Tibial artery (tissue), 4 donors: Measurements from ENCODE around the gene ZNF160.

Experiments
- DNase-seq, 2 donors: peaks; one replicate each; pipeline ENCODE4 v3.0.0-alpha.2; 2019
- H3K27ac ChIP-seq, 2 donors: fragments of 200-600 bp; sonication (generic) in 1 of 2; 1 replicate in 1 of 2; 2 replicates in 1 of 2; pipeline ENCODE4 v1.5.1; 2018 to 2019; ENCODE audit warnings: mild to moderate bottlenecking in 1 of 2
- H3K27me3 ChIP-seq, 2 donors: fragments of 200-600 bp; sonication (generic) in 1 of 2; one replicate each; pipeline versions ENCODE4 v1.5.1 to v1.6.0; 2016 to 2019
- H3K36me3 ChIP-seq, 3 donors: fragments of 200-600 bp; sonication (generic) in 2 of 3; one replicate each; pipeline ENCODE4 v1.5.1; 2016 to 2019; ENCODE audit warnings: mild to moderate bottlenecking in 2 of 3
- H3K4me1 ChIP-seq, 4 donors: fragments of 200-600 bp; sonication (generic) in 2 of 4; 1 replicate in 3 of 4; 2 replicates in 1 of 4; pipeline ENCODE4 v1.5.1; 2016 to 2019
- H3K4me3 ChIP-seq, 2 donors: fragments of 200-600 bp; sonication (generic) in 1 of 2; 1 replicate in 1 of 2; 2 replicates in 1 of 2; pipeline ENCODE4 v1.5.1; 2018 to 2019; ENCODE audit warnings: mild to moderate bottlenecking in 2 of 2
- H3K9me3 ChIP-seq, 3 donors: fragments of 200-600 bp; sonication (generic) in 1 of 3; one replicate each; pipeline ENCODE4 v1.5.1; 2016 to 2019
- intact Hi-C: fragments of 100-400 bp; cut with DNase I; formaldehyde crosslinking; loops from one replicate; pipeline ENCODE4 v1.15.0; 2023; ENCODE audit warnings: low total_unique reads
- TF ChIP-seq, protein P1 (sequence below), 2 experiments: fragments of 200-600 bp in 1 of 2; fragments of 450-650 bp in 1 of 2; IDR thresholded peaks; one replicate each; pipeline ENCODE4 v1.5.1; 2017 to 2019; ENCODE audit warnings: antibody characterized with exemption in 2 of 2, mild to moderate bottlenecking in 1 of 2, moderate library complexity in 1 of 2

The ZNF160 gene

DNA sequence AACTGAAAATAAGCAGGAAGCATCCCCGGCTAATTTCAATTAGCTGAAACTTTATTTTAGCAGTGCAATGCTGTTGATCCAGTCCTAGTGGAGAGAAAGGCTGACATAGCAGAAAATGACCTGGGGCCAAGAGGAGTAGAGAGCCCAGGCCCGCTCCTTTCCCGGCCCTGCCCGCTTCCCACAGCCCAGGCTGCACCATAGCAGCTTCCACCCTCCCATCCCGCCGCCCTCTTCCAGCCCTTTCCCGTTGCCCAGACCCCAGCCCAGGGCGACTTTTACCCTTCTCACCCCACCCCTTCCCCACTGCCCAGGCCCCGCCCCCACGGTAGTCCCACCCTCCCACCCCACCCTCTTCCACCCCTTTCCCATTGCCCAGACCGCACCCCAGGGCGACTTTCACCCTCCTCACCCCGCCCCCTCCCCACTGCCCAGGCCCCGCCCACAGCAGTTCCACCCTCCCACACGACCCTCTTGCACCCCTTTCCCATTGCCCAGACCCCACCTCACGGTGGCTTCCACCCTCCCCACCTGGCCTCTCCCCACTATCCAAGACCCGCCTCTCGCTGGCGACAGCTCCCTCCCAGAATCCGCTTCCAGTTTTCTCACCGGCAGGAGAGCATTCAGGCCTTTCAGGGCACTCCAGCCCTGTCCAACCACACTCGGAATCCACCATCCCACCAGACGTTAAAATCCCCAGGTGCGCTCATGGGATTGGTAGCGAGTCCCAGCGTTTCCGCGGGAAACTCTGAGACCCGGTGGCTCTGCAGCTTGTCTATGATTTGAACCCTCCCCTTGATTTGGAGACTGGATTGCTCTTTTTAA, 8.3 kb downstream of the ZNF160 start:
- Histone ChIP-seq H3K27ac (no peak overlapping the region), H3K36me3 (peaks cover 21 to 65% (median 31%) of the 10 kb centered on the region in 3 donors), H3K4me1 (no peaks in the 10 kb centered on the region)

DNA sequence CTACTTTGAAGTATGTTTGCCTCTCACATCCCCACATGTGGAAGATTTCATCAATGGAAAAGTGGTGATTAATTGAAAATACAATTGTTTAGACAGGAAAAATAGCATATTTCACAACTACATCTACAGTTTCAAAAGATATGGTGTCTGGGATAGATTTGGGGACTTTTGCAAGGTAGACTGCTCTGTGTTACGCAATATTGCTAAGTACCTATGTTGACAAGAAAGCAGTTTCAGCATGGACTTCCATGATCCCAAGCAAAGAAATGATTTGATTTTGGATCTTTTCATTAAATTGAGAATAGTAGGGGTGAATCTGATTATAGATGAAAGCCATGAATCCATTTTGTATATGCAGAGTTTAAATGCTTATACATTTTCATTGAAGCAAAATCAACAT, 10.5 kb downstream of the ZNF160 start:
- H3K27me3 ChIP-seq: no peaks in the 10 kb centered on the region
- DNase-seq: no peak
- no peaks in the 10 kb centered on the region for H3K4me1 ChIP-seq
- H3K36me3 ChIP-seq: peaks cover 23 to 67% (median 43%) of the 10 kb centered on the region in 3 donors
- TF ChIP-seq, protein P1, sequence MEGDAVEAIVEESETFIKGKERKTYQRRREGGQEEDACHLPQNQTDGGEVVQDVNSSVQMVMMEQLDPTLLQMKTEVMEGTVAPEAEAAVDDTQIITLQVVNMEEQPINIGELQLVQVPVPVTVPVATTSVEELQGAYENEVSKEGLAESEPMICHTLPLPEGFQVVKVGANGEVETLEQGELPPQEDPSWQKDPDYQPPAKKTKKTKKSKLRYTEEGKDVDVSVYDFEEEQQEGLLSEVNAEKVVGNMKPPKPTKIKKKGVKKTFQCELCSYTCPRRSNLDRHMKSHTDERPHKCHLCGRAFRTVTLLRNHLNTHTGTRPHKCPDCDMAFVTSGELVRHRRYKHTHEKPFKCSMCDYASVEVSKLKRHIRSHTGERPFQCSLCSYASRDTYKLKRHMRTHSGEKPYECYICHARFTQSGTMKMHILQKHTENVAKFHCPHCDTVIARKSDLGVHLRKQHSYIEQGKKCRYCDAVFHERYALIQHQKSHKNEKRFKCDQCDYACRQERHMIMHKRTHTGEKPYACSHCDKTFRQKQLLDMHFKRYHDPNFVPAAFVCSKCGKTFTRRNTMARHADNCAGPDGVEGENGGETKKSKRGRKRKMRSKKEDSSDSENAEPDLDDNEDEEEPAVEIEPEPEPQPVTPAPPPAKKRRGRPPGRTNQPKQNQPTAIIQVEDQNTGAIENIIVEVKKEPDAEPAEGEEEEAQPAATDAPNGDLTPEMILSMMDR (IDR thresholded peaks at IDR 0.05): no peak
- no peaks in the 10 kb centered on the region for H3K9me3 ChIP-seq
- H3K4me3 ChIP-seq: no peak overlapping the region
- no peak overlapping the region for H3K27ac ChIP-seq
- intact Hi-C loops: no loop called here

More for the DNA sequence above, 8.3 kb downstream of the ZNF160 start:
- H3K9me3 ChIP-seq: no peaks in the 10 kb centered on the region
- H3K27me3 ChIP-seq: no peaks in the 10 kb centered on the region
- TF ChIP-seq, protein P1 (IDR thresholded peaks at IDR 0.05): no peak
- no peak for DNase-seq
- H3K4me3 ChIP-seq: no peak overlapping the region
- intact Hi-C loops: no loop called here

DNA sequence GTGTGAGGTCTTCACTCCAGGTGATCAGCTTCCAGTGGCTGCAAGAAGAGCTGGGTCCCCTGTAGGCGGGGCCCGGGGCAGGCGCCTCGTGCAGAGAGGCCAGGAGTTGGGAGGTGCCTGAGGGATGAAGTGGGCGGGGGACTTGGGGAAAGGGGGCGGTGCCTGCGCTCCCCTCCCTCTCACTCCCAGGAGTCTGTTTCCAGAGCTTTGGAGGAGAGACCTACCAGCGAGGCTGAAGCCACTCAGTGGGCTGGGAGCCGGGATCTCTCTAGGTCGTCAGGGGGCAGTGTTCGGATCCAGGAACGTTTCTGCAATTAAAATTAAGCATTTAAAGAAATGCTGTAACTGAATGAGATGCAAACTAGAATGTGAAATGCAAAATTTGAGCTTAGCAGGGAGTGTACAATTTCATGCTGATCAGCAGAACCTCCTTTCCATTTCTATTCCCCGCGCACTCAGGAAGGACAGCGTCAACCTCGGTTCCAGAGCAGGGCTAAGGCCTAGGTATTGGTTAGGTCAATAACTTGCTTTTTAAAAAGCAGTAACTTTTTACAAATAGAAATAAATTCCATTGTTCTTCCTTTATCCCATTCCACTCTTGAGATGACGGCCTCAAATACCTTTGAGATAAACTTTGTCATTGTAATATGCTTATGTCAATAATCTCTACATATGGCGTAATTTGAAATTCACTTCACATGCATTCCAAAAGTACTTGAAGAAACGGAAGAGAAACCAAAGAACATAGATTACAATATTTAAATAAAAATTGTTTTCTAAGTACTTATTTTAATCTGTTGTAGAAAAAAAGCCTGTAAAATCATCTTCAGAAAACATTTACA, 11.6 kb downstream of the ZNF160 start:
- no peaks in the 10 kb centered on the region for H3K27me3 ChIP-seq
- peaks cover 29 to 74% (median 48%) of the 10 kb centered on the region in 3 donors for H3K36me3 ChIP-seq
- TF ChIP-seq, protein P1 (IDR thresholded peaks at IDR 0.05): no peak
- intact Hi-C loops: no loop called here
- no peaks in the 10 kb centered on the region for H3K4me1 ChIP-seq
- H3K4me3 ChIP-seq: no peak overlapping the region
- no peak for DNase-seq
- no peaks in the 10 kb centered on the region for H3K9me3 ChIP-seq
- no peak overlapping the region for H3K27ac ChIP-seq

DNA sequence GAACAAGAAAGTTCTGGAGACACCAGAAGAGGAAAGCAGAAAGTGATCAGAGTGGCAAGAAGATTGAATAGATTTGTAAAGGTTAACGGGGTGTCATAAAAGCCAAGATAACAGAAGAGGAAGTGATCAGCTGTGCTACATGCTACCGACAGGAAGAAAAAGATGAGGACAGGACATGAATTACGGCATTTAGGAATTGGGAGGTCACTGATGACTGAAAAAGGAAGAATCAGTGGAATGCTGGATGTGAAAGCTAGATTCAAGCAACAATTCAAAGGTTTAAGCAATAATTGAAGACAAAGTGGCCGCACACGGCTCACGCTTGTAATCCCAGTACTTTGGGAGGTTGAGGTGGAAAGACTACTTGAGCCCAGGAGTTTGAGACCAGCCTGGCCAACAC, 15.1 kb downstream of the ZNF160 start:
- Histone ChIP-seq H3K4me3 (no peak overlapping the region), H3K36me3 (peaks cover 62 to 90% (median 79%) of the 10 kb centered on the region in 3 donors), H3K27ac (no peak overlapping the region), H3K9me3 (no peaks in the 10 kb centered on the region), H3K27me3 (no peaks in the 10 kb centered on the region), H3K4me1 (no peaks in the 10 kb centered on the region)
- no peak for DNase-seq
- intact Hi-C loops: no loop called here
- TF ChIP-seq, protein P1 (IDR thresholded peaks at IDR 0.05): no peak

DNA sequence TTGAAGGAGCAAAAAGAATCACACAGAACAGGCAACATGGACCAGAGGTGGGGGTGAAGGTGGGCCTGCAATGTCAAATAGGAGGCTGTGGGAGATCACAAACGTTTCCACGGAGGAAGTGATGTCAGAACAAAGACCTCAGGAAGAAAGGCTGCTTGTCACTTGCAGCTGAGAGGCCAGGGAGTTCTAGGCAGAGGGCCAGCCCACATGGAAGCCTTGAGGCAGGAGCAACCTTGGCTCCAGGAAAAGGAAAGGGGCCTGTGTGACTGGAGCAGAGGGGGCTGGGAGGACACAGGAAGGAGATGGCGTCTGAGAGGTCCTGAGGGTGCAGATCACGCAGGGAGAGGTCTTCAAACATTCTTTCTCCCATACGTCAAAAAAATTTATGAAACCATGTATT, 16.3 kb downstream of the ZNF160 start:
- peaks cover 74 to 99% (median 90%) of the 10 kb centered on the region in 3 donors for H3K36me3 ChIP-seq
- H3K27me3 ChIP-seq: no peaks in the 10 kb centered on the region
- H3K9me3 ChIP-seq: no peaks in the 10 kb centered on the region
- H3K4me1 ChIP-seq: no peaks in the 10 kb centered on the region
- TF ChIP-seq, protein P1 (IDR thresholded peaks at IDR 0.05): no peak
- intact Hi-C loops: no loop called here
- no peak overlapping the region for H3K27ac ChIP-seq
- H3K4me3 ChIP-seq: no peak overlapping the region
- no peak for DNase-seq
